ENCODE results near the gene GRK5. TPM values are rescaled to one million over a fixed set of nuclear protein-coding genes. Genes with fewer than 3 reads are reported as not detected.

GRK5 gene
- total RNA-seq, 2 donors from 2014 or later, result 36.4 to 60.1 TPM

GRCh38 chr10:119281581-119282071 is 74.3 kb downstream of the GRK5 start:
- DNase-seq (peak; percentile 88), ATAC-seq (peak; percentile 71 to 75)
- intact Hi-C loops (cut with DNase I), result loop anchor here in 1 of 2 donors (5.0 kb wide), 1 partner anchor 56 kb away; no protein-coding TSS in a partner anchor

DNA sequence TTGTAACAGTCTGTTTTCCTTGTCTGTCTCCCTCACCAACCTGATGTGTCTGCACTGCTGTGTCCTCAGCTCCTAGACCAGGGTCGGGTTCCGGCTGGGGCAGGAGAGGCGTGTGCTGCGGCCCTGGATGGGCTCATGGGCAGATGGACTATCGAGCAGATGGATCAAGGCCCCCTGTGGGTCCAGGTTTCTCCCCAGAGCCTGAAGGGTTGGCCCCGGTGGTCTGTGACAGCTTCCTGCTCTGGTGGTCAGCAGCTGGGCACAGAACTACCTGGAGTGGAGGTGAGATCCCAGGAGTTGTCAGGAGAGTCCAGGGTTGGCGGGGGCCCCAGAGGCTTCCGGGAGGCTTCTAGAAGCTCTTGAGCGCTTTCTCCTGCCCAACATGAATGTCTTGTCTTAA is 75.1 kb downstream of the GRK5 start:
- DNase-seq (no peak), ATAC-seq (no peak)
- intact Hi-C loops (cut with DNase I), result loop anchor here in 1 of 2 donors (5.0 kb wide), 1 partner anchor 55 kb away; no protein-coding TSS in a partner anchor

GRCh38 chr10:119283387-119283786 is 76.0 kb downstream of the GRK5 start:
- ATAC-seq (no peak), DNase-seq (no peak)
- intact Hi-C loops (cut with DNase I), result loop anchor here in 1 of 2 donors (5.0 kb wide), 1 partner anchor 54 kb away; no protein-coding TSS in a partner anchor

DNA sequence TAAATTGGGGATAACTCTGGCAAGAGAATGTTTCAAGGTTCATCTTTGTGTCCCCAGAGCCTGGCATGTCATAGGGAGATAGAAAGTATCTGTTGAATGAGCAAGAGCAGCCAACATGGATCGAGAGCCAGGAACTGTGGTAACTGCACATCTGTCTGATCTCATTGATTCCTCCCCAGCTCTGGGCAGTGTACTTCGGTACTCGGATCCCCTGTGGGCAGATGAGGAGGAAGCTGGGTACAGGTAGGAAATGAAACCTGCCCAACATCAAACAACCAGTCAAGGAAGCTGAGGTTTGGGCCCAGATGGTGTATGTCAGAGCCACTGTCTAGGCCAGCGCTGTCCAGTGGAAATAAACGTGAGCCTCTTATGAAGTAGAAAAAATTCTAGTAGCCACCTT is 76.4 kb downstream of the GRK5 start:
- no peak for ATAC-seq
- no peak for DNase-seq
- intact Hi-C loops (cut with DNase I), result loop anchor here in 1 of 2 donors (5.0 kb wide), 1 partner anchor 53 kb away; no protein-coding TSS in a partner anchor

GRCh38 chr10:119284679-119285096 is 77.3 kb downstream of the GRK5 start:
- intact Hi-C loops (cut with DNase I), result loop anchor here in 1 of 2 donors (5.0 kb wide), 1 partner anchor 53 kb away; no protein-coding TSS in a partner anchor
- DNase-seq (peak; percentile 69), ATAC-seq (peak; percentile 45 to 64)

DNA sequence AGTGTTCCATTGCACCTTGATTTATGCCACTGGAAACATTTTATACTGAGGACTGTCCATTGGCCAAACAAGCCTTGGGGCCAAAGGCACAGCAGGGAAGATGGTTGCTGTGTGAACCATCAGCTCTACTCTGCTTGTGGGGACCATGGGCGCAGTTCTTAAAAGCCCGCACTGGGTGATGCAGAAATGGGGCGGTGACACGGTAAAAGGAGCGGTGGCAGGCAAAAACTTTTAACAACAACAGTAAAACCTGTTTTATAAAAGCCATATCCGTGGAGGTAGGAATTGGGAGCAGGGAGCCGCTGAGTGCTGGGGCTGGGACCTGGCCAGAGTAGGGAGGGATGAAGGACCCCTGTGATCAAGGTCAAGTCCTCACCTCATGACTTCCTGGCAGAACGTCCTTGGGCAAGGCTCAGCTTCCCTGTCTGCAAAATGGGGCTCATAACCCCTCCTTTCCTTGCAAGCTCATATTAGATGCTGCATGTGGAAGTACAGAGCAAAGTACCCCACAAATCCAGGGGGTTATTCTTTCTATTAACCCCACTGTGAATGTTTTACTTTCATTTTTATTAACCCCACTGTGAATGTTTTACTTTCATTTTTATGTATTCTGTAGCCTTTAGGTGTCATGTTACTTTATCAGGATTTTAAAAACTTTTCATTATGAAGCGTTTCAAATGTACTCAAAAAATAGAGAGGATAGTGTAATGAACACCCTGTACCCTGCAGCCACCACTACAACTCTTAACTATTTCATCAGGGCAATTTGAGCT is 78.3 kb downstream of the GRK5 start:
- intact Hi-C loops (cut with DNase I), result no loop called here
- DNase-seq (no peak), ATAC-seq (no peak)

GRCh38 chr10:119286516-119286915 is 79.1 kb downstream of the GRK5 start:
- intact Hi-C loops (cut with DNase I), result no loop called here
- no peak for DNase-seq
- no peak for ATAC-seq

DNA sequence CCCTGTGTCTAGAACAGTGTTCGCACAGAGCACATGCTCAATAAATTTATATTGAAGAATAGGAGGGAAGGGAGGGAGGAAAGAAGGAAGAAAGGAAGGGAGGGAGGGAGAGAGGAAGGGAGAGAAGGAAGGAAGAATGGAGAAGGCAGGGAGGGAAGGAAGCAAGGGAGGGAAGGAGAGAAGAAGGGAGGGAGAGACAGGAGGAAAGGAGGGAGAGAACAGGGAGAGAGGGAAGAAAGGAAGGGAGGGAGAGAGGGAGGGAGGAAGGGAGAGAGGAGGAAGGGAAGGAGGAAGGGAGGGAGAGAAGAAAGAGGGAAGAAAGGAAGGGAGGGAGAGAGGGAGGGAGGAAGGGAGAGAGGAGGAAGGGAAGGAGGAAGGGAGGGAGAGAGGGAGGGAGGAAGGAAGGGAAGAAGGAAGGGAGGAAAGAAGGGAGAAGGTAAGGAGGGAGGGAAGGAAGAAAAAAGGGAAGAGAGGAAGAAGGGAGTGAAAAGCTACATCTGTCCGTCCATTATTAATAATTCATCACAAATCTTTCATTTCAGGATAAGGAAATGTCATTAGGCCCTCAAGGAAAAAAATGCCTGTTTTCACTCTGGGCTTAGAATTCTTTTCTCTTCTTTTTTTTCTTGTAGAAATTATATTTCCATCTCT is 79.7 kb downstream of the GRK5 start:
- intact Hi-C loops (cut with DNase I), result no loop called here
- ATAC-seq (no peak), DNase-seq (no peak)

DNA sequence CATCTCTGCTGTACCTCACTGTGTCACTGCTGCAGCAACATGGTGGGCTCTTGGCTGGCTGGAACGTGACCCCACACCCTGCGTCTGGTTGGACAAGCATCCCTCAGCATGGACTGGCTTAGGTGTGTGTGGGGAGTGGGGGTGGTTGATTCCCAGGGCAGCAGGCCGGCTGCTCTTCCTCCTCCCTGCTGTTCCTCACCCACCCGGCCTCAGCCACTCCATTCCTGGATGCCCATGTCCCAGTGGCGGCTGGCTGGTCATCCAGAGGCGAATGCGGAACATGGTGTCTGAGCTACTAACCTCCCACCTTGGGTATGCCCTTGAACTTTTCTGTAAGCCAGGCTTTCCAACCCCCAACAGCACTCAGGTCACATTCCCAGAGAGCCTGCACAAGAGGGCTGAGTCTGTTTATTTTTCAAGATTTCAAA is 81.2 kb downstream of the GRK5 start:
- DNase-seq, result no peak
- intact Hi-C loops (cut with DNase I), result no loop called here
- ATAC-seq, result no peak

GRCh38 chr10:119289227-119289920 is 82.0 kb downstream of the GRK5 start:
- ATAC-seq (no peak), DNase-seq (no peak)
- intact Hi-C loops (cut with DNase I), result no loop called here

- intact Hi-C loops (cut with DNase I), result loop anchor here in 1 of 2 donors (5.0 kb wide), 1 partner anchor 78 kb away; no protein-coding TSS in a partner anchor
- no peak for DNase-seq
- no peak for ATAC-seq
Observed at GRCh38 chr10:119290301-119291048, 83.1 kb downstream of the GRK5 start.

DNA sequence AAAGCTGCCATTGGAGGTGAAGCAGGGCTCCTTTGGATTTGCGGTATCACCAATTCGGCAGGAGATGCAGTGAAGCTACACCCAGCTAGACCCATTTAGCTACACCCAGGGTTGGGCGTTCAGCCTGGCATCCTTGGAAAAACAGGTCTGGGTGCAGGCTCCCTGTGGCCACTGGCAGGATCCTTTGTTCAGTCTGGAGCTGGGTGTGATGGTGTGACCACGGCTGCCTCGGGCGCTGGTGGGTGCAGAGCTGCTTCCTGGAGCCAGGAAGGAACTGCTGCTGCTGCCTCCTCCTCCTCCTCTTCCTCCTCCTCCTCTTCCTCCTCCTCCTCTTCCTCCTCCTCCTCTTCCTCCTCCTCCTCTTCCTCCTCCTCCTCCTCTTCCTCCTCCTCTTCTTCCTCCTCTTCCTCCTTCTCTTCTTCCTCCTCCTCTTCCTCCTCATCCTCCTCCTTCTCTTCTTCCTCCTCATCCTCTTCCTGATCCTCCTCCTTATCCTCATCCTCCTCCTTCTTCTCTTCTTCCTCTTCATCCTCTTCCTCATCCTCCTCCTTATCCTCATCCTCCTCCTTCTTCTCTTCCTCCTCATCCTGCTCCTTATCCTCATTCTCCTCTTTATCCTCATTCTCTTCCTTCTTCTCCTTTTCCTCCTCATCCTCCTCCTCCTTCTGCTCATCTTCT is 84.0 kb downstream of the GRK5 start:
- ATAC-seq (no peak), DNase-seq (no peak)
- intact Hi-C loops (cut with DNase I), result loop anchor here in 1 of 2 donors (5.0 kb wide), 1 partner anchor 79 kb away; no protein-coding TSS in a partner anchor

GRCh38 chr10:119292968-119293760 is 85.8 kb downstream of the GRK5 start:
- no peak for DNase-seq
- ATAC-seq, result no peak
- intact Hi-C loops (cut with DNase I), result loop anchor here in 1 of 2 donors (5.0 kb wide), 1 partner anchor 81 kb away; no protein-coding TSS in a partner anchor

GRCh38 chr10:119296703-119297102 is 89.3 kb downstream of the GRK5 start:
- peak; percentile 65 for DNase-seq
- intact Hi-C loops (cut with DNase I), result no loop called here
- ATAC-seq, result peak; percentile 81 to 83

DNA sequence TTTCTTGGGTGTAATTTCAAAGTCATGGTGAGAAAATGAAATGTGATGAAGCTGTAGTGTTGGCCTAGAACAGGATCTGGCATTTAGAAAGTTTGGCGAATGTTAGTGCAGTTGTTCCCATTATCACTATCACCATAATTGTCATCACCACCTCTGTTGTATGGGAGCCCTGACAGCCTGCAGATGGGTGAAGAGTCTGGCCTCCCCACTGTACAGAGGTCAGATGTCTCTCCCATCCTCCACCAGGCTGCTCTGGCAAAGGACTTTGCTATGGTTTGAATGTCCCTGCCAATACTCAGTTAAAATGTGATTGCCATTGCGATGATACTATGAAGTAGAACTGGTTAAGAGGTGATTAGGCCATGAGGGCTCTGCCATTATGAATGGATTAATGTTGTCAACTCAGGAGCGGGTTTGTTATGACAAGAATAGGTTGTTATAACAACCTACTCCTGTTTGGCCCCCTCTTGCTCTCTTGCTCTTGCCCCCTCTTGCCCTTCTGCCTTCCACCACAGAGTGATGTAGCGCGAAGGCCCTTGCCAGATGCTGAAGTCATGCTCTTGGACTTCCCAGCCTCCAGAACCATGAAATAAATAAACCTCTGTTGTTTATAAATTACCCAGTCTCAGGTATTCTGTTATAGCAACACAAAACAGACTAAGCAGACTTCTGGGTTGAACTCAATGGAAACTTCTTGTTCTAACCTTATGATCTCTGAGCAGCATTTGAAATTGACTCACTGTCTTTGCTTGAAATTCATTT is 90.0 kb downstream of the GRK5 start:
- ATAC-seq (peak; percentile 37 to 57), DNase-seq (no peak)
- intact Hi-C loops (cut with DNase I), result no loop called here

GRCh38 chr10:119298810-119299209 is 91.4 kb downstream of the GRK5 start:
- no peak for ATAC-seq
- no peak for DNase-seq
- intact Hi-C loops (cut with DNase I), result no loop called here

GRCh38 chr10:119299531-119299930 is 92.2 kb downstream of the GRK5 start:
- ATAC-seq (no peak), DNase-seq (no peak)

More at GRCh38 chr10:119299531-119299930, 92.2 kb downstream of the GRK5 start:
- intact Hi-C loops (cut with DNase I), result no loop called here

Measured in left cardiac atrium (tissue), 4 donors.